Panc1 (cell line): ENCODE measurements around the gene ZC3HAV1. TPM values are rescaled to one million over a fixed set of nuclear protein-coding genes. Genes with fewer than 3 reads are reported as not detected.

Source experiments
- ATAC-seq: fragments of 200-7000 bp; cut with Tn5 transposase; 2 replicates; pipeline ENCODE4 v1.9.1; 2020; ENCODE audit warnings: mild to moderate bottlenecking, moderate library complexity
- BruUV-seq: library from RNA; stranded (reverse); fragments of 400-500 nt; replicated peaks from 2 replicates; lab custom pipeline; 2021; lab: Mats Ljungman, UMichigan
- CTCF ChIA-PET: fragments of 300-600 bp; sonication (Branson Sonifier 250); formaldehyde crosslinking; loops from one replicate; lab custom pipeline; 2022; ENCODE audit warnings: antibody characterized with exemption; lab: Charles Lee
- POLR2A ChIA-PET: fragments of 300-600 bp; sonication (Branson Sonifier 250); formaldehyde crosslinking; loops from one replicate; lab custom pipeline; 2022; ENCODE audit warnings: antibody characterized with exemption; lab: Charles Lee
- DNase-seq: peaks from one replicate; pipeline ENCODE4 v3.0.0-alpha.2; 2010; ENCODE audit warnings: low read depth, low spot score
- H3K27ac ChIP-seq: 2 replicates; pipeline ENCODE4 v1.5.1; 2011; ENCODE audit warnings: mild to moderate bottlenecking, low read length, inconsistent platforms
- H3K27me3 ChIP-seq: fragments of 200-500 bp; sonication (Bioruptor generic); 2 replicates; pipeline ENCODE4 v1.6.0; 2014; ENCODE audit warnings: low read length, inconsistent platforms; ENCODE audit not compliant: control insufficient read depth, insufficient read depth
- H3K36me3 ChIP-seq: fragments of 200-500 bp; sonication (Bioruptor generic); 2 replicates; pipeline ENCODE4 v1.5.1; 2014; ENCODE audit warnings: inconsistent platforms, mild to moderate bottlenecking, low read length, moderate library complexity; ENCODE audit not compliant: control insufficient read depth, insufficient read depth
- H3K4me1 ChIP-seq: 2 replicates; pipeline ENCODE4 v1.5.1; 2011; ENCODE audit warnings: inconsistent platforms, mild to moderate bottlenecking, low read length, moderate library complexity; ENCODE audit not compliant: control insufficient read depth, insufficient read depth
- H3K4me3 ChIP-seq, 2 experiments: 2 replicates each; pipeline ENCODE4 v1.5.1; 2011 to 2012; ENCODE audit warnings: low read depth in 2 of 2, low read length in 2 of 2, mild to moderate bottlenecking in 2 of 2, inconsistent platforms in 1 of 2, moderate library complexity in 1 of 2
- H3K9me3 ChIP-seq: fragments of 200-500 bp; sonication (Bioruptor generic); 2 replicates; pipeline ENCODE4 v1.5.1; 2014; ENCODE audit warnings: low read depth, mild to moderate bottlenecking, inconsistent platforms, low read length, moderate library complexity; ENCODE audit not compliant: control insufficient read depth, insufficient read depth
- CTCF ChIP-seq: fragments of 450-650 bp; IDR thresholded peaks from 2 replicates; pipeline ENCODE4 v1.5.1; 2017; ENCODE audit warnings: mild to moderate bottlenecking
- POLR2AphosphoS5 ChIP-seq: IDR thresholded peaks from 2 replicates; pipeline ENCODE4 v1.6.1; 2012; ENCODE audit warnings: mild to moderate bottlenecking, low read depth, low read length, moderate library complexity
- REST ChIP-seq, 2 experiments: IDR thresholded peaks; 2 replicates each; pipeline ENCODE4 v1.6.1; 2011 to 2012; ENCODE audit warnings: low read depth in 2 of 2, control low read depth in 1 of 2, low read length in 1 of 2, mild to moderate bottlenecking in 1 of 2, moderate library complexity in 1 of 2; ENCODE audit not compliant: insufficient read depth in 1 of 2
- SIN3A ChIP-seq: IDR thresholded peaks from 2 replicates; pipeline ENCODE4 v1.6.1; 2012; ENCODE audit warnings: low read depth, mild to moderate bottlenecking, low read length, moderate library complexity, borderline replicate concordance; ENCODE audit not compliant: insufficient read depth
- TCF7L2 ChIP-seq: IDR thresholded peaks from 2 replicates; pipeline ENCODE4 v1.6.1; 2011; ENCODE audit warnings: mild to moderate bottlenecking, low read depth, low read length, inconsistent platforms
- in situ Hi-C: cut with HindIII; loops from 2 replicates; pipeline ENCODE4 v1.10.0; 2016; ENCODE audit warnings: low sequenced_read_pairs, low pct_unique_long_range_greater_than_20kb
- intact Hi-C: fragments of 100-400 bp; cut with micrococcal nuclease; formaldehyde crosslinking; loops from one replicate; pipeline ENCODE4 v1.10.0; 2022; ENCODE audit not compliant: unreplicated experiment
- total RNA-seq: library from RNA; stranded (reverse); gene quantifications from one replicate; pipeline ENCODE4 v1.2.1, GENCODE V29; 2021; ENCODE audit not compliant: unreplicated experiment

The ZC3HAV1 gene
- total RNA-seq, 1 experiment from 2014 or later, result 47.1 TPM

- CTCF ChIA-PET, result no interaction called here
- Histone ChIP-seq H3K27ac (no peak overlapping the region), H3K27me3 (no peaks in the 10 kb centered on the region), H3K36me3 (peaks cover 14% of the 10 kb centered on the region), H3K9me3 (no peaks in the 10 kb centered on the region), H3K4me3 (no peak overlapping the region), H3K4me1 (no peaks in the 10 kb centered on the region)
- POLR2A ChIA-PET, result no interaction called here
- no peak for ATAC-seq
- in situ Hi-C loops, result no loop called here
- intact Hi-C loops, result no loop called here
- no peak for TF ChIP-seq TCF7L2
- TF ChIP-seq SIN3A, result no peak
- no peak for TF ChIP-seq CTCF
- TF ChIP-seq POLR2AphosphoS5, result no peak
- TF ChIP-seq REST (IDR thresholded peaks at IDR 0.05; ENCODE audit: insufficient read depth in 1 of 2, low read depth in 2 of 2, low read length in 1 of 2), result no peak
- DNase-seq, result no peak
- BruUV-seq, result no TSS peak
These were observed 44.2 kb downstream of the ZC3HAV1 start for GRCh38 chr7:139065323-139065722.

GRCh38 chr7:139061416-139061815 lies 48.1 kb downstream of the ZC3HAV1 start:
- ChIA-PET POLR2A (no interaction called here), CTCF (no interaction called here)
- TF ChIP-seq CTCF (no peak), POLR2AphosphoS5 (no peak), SIN3A (no peak), REST (IDR thresholded peaks at IDR 0.05; ENCODE audit: insufficient read depth in 1 of 2, low read depth in 2 of 2, low read length in 1 of 2) (no peak), TCF7L2 (no peak)
- Histone ChIP-seq H3K36me3 (peaks cover 20% of the 10 kb centered on the region), H3K27me3 (no peaks in the 10 kb centered on the region), H3K27ac (no peak overlapping the region), H3K4me1 (no peaks in the 10 kb centered on the region), H3K4me3 (no peak overlapping the region), H3K9me3 (no peaks in the 10 kb centered on the region)
- DNase-seq (no peak), ATAC-seq (no peak)
- in situ Hi-C loops, result no loop called here
- intact Hi-C loops, result no loop called here
- no TSS peak for BruUV-seq
